GM21619 (cell line): Measurements from ENCODE around the gene ARFGAP3.

Experiments
- ATAC-seq: cut with Tn5 transposase; IDR thresholded peaks from one replicate; pipeline ENCODE4 v1.9.1; 2021; ENCODE audit not compliant: unreplicated experiment

ARFGAP3 gene, protein sequence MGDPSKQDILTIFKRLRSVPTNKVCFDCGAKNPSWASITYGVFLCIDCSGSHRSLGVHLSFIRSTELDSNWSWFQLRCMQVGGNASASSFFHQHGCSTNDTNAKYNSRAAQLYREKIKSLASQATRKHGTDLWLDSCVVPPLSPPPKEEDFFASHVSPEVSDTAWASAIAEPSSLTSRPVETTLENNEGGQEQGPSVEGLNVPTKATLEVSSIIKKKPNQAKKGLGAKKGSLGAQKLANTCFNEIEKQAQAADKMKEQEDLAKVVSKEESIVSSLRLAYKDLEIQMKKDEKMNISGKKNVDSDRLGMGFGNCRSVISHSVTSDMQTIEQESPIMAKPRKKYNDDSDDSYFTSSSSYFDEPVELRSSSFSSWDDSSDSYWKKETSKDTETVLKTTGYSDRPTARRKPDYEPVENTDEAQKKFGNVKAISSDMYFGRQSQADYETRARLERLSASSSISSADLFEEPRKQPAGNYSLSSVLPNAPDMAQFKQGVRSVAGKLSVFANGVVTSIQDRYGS

DNA sequence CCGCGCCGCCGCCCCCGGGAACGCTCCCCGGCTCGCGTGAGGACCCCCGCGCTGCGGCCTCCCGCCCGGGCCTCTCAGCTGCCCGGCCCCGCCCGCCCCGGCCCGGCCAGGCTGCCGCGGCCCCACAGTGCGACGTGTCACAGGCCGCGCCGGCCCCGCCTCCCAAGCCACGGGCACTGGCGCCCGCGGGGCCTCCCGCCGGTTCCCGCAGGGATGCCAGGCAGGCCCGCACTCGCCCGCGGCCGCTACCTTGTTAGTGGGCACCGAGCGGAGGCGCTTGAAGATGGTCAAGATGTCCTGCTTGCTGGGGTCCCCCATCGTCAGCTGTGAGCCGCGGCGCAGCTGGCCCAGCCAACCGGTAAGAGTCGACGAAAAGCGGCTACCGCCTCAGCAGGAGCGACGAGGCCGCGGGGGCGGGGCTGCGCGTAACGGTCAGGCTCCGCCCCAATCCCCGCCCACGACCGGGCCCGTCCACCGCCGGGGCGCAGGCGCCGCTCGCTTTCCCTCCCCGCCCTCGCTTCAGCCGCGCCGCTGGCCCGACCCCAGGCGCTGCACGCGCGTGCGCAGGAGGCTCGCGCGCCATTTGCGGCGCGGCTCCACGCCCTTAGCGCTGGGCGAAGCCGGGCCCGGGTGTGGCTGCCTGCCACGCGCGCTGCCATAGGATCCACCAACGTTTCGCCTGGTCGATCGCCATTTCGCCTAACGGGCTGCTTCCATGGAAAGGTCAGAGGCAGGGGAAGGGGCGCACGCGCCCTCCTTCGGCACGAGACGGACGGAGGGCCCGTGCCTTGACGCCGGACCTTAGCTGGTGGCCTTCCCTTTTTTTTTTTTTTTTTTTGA is at the start of gene ARFGAP3:
ARFGAP3 (minus strand) TSS at position 409 of the 840 bp plus-strand sequence; CDS start at position 318, 91 bp downstream.
- peak; percentile 69 for ATAC-seq

DNA sequence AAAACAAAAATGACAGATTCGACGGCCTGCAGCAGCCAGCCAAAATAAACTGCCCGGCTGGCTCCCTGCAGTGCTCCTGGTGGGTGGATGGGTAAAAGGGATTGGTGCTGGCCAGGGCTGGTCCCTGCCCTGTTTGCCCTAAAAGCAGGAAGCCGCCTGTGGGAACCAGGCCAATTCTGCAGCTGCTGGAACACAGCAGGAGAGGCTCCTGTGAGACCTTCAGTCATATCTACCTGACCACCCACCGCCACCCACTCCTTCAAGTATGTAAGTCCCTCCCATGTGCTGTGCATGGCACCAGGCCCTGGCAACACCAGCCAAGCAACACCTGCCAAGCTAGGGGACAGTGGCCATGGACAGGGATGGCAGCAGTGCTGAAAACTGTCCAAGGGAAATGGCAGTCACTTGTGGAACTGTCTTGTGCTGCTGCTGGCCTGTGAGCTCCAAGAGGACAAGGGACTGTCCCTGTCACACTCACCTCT is 48.7 kb upstream of the ARFGAP3 start:
- ATAC-seq, result no peak

DNA sequence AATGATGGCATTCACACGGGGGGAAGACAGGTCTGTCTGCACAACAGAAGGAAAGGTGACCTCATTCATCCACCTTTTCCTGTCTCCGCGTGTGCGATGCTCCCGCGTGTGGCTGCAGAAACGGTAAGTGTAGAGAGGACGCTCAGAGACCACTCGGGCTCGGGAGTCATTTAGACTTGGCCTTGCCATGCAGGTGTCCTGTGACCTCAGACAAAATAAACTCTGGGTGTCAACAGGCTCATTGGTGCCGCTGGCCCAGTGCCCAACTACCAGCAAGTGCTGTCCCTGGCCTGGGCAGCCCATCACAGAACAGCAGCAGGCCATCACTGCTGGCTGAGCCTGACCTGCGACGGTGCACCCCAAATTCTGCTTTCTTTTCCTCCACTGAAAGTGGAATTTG is 48.1 kb upstream of the ARFGAP3 start:
- no peak for ATAC-seq

DNA sequence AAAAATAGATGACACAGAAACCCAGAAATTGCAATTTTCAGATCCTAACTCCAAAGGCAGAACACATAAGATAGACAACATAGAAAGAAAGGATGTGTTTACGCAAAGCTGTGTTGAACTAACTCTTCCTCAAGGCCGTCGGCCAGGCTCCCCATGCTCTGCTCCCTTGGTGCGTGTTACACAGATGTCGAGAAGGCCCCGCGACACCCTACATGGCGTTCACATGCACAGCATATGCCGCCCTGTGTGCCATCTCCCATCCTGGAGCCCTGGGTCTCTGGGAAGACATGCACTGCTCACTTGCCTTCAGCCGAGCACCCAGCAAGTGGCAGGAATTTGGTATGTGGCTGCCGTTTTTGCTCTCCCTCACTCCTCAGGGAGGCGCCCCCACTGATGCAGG is 47.0 kb upstream of the ARFGAP3 start:
- no peak for ATAC-seq

DNA sequence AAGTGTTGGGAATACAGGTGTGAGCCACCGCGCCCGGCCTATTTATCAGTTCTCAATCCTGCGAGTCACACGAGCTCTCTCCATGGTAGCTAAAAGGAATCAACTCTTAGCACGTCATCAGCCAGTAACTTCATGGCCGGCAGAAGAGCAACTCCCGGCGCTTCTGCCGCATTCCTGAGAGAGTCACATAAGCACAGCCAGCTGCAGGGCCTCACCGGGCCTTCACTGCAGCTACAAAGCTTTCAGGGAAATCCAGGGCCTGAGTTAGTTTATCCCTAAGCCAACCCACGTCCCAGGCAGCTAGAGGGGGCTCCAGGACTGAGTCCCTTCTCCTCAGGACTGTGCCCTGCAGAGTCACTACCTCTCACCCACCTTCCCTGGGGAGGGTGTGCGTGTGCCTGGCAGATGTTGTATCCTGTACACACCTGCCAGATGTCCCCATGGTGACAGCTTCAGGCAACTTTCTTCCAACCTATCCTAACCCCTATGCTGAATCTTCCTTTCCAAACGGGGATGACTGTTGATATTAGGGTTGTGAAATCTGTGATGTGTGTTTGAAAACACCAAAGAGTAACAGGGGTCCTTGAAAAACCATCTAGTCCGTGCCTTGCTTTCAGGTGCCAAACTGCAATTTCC is 45.9 kb upstream of the ARFGAP3 start:
- no peak for ATAC-seq

DNA sequence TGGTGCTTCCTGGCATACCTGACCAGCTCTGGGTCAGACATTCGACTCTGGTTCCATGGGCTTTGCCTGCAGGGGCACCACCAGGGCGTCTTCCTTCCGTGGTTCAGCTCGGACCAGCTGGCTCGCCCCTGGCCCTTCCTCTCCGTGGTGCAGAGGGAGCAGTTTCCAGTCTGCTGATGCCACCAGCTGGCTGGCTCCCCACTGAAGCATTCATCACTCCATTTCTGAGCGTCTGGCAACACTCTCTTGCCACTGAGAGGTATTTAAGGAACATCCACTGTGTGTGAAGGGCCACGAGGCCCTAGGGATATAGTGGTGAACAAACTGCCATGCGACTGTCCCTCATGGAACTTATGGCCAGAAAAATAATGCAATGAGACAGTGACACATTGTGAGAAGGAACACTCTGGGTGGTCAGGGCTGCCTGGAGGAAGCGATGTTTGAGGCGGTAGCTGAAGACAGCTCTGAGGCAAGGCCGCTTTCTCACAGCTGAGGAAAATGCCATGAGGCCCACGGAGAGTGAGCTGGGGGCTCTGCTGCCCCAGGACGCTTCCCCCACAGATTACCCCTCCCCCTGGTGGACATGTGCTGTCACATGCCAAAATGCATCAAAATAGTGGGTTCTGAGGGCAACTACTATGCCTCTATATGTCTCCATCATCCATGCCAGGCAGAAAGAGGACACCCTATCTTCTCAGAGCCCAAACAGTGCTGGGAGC is 44.9 kb upstream of the ARFGAP3 start:
- no peak for ATAC-seq

DNA sequence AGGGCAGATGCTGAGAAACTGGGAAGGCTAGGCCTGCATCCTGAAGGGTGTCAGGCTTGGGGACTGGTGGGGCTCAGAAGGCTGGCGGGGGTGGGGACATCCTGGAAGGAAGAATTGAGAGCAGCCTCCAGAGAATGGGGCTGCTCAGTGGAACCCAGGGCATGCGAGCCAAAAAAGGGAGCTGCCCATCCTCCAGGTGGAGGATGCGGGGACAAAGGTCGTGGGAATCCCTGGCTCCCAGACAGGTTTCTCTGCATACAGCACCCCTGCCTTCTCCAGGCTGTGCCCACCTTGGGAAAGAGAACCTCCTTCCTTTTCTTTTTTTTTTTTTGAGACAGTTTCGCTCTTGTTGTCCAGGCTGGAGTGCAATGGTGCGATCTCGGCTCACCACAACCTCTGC is 40.9 kb upstream of the ARFGAP3 start:
- ATAC-seq, result no peak

DNA sequence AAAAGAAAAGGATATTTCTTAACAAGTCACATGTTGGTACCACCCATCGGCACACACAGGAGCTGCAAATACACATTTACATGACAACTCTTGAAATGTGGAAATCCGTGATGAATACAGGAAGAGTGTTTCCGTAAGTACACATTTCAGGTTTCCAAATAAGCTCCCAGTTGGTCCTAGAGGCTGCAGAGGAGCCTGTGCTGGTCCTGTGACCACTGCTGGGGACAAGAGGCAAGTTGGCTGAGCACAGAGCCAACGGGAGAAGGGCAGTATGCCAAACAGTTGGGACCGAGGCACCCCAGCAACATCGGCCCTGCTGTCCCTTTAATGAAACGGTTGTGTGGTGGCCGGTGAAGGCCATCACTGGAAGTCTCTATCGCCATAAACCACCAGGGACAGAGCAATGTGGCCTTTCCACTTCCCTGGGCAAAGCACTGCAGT is 38.5 kb upstream of the ARFGAP3 start:
- no peak for ATAC-seq

DNA sequence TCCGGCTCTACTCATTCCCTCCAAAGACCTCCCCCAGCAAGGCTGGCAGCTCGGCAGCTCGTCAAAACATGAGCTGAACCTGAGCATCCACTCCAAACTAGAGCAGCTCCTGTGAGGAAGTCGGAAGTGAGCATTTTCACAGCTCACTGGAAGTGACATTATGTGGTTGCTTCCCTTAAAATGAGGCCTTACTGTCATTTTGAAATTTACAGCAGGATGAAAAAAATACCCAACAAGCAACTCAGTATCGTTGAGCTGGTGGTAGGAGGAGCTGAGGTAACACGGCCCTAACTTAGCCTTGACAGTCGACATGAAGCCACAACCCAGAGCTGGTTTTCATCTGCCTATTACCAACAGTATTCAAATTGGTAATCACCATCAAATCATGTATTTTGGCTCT is 38.0 kb upstream of the ARFGAP3 start:
- peak; percentile 33 for ATAC-seq

DNA sequence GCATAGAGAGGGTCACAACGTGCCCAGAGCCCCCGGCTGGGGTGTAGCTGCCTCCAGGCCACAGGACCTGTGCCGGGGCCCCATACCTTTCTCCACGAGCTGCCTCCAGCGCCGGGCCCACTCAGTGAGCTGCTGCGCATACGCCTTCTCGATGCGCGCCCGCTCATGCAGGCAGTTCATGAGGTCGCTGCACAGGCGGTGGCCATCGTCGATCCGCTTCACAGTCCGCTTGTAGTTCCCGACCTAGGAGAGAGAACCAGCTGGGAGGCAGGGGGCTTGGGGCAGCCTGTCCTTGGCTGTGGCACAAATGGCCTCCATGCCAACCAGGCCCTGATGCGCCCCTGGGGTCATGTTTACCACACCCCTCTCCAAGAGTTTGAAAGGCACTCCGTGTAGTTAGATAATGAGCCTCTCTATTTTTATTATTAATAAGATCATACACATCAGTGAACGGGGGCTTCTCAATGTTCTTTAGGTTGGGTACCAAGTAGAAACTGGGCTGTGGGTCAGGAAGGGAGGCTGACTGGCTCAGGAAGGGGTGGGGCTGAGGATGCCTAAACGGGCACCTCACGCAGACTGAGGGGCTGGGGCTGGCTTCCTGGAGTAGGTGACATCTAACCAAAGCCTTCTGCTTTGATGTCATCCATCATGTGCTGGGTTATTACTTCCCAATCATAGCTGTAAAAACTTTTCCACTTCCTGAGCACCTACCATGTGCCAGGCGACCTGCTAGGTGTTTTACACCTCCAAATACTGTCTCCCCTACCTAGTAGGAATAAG is 36.5 kb upstream of the ARFGAP3 start:
- no peak for ATAC-seq

DNA sequence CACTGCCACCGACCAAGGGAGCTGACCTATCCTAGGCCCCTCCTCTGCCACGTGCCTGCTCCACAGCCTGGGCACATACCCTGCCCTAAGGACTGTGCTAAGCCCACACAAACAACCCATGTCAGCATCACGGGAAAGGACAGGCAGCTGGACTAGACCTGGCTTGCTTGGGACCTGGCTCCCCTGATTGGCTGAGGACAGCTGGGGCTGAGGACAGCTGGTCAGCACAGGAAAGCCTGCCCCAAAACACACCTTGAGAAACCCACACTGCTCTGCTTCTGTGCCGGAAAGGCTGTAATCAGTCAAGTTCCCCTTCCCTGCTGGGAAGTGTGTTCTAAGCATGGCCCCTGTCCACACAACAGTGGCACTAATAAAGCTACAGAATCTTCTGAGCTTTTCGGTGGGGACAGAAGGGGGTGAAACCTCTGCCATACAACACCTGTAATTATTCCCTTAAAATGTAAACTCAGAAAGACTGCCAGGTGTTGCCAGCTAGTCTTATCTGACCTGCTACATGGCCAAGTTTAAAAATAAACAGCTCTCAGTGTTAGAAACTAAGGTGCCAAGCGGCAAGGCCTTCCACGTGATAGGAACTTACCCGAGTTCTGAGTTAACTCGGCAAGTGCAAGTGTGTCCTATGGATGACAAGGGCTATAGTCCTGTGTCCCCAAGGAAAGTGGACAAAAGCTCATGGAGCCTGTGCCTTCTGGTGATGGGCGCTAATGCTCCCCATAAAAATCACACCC is 35.7 kb upstream of the ARFGAP3 start:
- ATAC-seq, result no peak

DNA sequence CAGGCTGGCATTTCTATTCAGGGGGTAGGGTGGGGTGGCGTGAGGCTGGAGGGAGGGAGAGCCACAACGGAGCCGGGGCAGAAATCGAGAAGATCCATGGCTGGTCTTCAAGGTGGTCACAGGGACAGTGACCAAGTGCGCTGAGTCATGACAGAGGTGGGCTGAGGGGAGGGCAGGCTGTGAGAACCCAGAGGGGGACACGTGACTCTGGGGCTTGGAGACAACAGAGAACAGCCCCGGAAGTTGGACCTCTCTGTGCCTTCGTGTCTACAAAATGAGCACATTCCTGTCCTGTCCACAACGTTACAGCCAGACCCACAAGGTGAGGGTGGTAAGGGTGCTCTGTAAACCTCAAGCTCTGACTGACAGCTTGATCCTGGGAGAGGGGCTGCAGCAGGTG is 35.1 kb upstream of the ARFGAP3 start:
- ATAC-seq, result no peak

DNA sequence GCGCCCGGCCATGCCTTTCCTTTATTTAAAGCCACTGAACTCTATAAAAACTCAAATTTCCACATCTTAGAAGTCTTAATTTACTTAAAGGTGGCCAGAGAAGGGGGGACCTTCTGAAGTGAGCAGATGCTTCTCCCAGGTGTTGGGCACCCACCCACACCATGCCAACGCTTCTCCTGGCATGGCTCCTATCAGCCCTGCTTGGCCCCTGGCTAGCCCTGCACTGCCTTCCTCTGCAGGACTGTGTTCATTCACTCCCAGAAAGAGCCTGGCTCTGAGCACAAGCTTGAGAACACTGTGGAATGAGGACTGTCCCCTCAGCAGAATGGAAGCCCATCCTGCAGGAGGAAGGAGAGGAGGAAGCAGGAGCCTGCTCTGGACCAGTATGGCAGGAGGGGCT is 34.6 kb upstream of the ARFGAP3 start:
- no peak for ATAC-seq

DNA sequence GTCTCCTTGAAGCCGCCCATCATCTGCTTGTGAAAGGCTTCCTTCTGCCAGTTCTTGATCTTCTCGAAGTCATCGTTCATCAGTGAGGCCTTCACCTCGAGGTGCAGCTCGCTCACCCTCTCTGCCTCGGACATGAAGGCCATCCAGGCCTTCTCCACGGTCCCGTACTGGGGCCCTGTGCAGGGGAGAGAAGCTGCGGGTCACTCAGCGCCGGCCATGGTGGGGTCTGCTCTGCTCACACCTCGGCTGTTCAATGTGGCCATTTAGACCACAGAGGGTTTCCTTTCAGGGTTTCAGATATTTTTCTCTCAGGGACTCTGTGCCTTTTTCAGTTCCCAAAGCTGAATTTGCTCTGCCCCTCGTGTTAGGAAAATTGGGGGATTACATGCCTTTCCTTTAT is 33.9 kb upstream of the ARFGAP3 start:
- ATAC-seq, result no peak

DNA sequence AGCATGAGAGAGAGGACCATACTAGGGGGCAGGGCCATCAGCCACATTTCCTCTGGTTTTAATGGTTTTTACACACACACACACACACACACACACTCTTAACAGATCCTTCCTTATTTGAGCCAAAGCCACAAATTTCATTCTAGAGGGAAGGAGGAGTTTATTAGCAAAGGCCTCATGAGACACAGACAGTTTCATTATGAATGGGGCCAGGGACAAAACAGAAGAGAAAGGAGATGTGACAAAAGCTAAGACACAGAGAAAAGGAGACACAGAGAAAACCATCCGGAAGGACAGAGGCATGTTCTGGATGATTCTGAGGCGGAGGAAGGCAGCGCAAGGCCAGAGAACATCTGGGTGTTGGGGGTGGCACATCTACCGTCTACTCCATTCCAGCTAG is 32.2 kb upstream of the ARFGAP3 start:
- peak; percentile 55 for ATAC-seq

DNA sequence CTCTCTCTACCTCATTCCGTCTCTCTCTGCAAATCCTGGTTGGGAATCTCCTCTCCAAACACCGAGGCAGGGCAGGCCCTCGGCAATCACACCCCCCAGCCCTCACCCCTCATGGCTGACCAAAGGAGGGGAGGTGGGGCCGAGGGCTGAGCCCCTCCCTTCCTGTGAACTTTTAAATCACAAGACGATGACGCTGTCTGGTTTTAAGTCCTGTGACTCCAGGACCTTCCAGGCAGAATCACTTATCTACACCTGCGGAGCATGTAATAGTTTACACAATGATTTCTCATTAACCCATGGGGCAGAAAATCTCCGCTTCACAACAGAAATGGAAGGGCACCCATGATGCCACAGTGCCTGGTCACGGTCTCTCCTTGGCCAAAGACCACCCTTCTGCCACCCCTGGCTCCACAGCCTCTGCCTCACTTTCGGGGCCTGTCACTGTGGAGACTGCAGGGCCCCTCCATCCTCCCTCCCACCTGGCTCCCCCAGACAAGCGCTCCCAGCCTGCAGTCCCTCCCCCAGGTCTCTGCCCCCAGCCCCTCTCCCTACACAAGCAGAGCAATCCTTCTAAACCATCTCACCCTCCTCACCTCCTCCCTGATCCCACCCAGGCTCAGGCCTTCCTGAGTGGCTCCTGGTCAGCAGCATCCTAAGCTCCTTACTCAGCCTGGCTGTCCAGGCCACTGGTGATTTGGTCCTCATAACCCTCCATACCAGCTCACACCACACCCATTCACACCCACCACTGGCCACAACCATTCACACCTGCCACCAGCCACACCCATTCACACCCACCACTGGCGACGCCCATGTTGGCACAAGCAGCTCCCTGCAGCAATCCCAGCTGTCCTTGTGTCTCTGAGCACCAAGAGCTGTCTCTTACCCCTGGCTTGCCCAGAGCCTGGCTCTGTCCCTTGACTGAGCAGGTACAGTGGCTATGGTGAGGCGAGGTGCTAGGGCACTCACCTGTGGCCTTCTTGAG is 30.7 kb upstream of the ARFGAP3 start:
- no peak for ATAC-seq

DNA sequence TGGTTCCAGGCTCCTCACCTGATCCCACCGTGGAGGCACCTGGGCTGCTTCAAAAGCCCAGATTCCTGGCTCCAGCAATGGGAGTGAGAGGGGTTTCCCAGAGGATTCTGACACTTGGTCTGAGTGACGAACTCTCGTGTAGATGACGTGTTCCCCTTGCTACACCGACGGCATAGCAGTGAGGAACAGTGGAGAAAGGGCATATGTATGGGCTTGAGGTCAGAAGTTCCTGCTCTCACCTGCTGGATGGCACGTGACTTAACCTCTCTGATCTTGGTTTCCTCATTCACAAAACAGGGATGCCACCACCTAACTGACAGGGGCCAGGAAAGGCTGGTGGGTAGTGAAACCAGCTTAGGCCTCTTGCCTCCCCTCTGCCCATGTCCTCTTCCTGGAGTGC is 30.0 kb upstream of the ARFGAP3 start:
- ATAC-seq, result no peak

DNA sequence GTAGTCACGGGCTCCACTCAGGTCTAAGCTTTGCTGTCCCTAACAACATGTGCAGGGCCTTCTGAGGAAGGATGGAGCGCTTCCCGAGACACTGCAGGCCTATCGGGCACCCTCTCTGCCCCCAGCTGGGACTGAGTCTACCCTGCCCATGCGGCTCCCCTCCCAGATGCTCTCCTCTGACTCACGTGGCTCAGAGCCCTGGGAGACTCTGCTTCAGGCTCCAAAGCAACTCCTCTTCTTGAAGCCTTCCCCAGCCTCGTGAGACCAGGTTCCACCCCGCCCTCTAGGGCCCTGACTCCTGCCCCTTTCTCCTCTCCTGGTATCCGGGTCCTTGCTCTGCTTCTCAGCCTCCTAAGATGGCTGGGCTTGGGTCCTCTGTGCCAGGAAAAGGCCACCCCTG is 28.4 kb upstream of the ARFGAP3 start:
- no peak for ATAC-seq
